OCI-LY7 (cell line): ENCODE data around the gene MAML3.

Experiments
- CTCF ChIP-seq: fragments of 200-600 bp; sonication (generic); conservative IDR thresholded peaks from 2 replicates; pipeline ENCODE4 v1.5.1; 2014; ENCODE audit warnings: mild to moderate bottlenecking, antibody characterized with exemption, low read length, moderate library complexity, mixed read lengths
- EZH2phosphoT487 ChIP-seq: fragments of 200-600 bp; sonication (generic); IDR thresholded peaks from 2 replicates; pipeline ENCODE4 v1.6.1; 2018; ENCODE audit warnings: low read depth, borderline replicate concordance, mild to moderate bottlenecking, mixed run types, antibody characterized with exemption, low read length, moderate library complexity, mixed read lengths

- TF ChIP-seq CTCF = no peak
- TF ChIP-seq EZH2phosphoT487 = no peak
These were observed 239.9 kb downstream of the MAML3 start for GRCh38 chr4:139913995-139914598.
